ENCODE measurements around the gene BLOC1S3. TPM values are rescaled to one million over a fixed set of nuclear protein-coding genes. Genes with fewer than 3 reads are reported as not detected.

BLOC1S3 gene
- total RNA-seq, 2 experiments from 2014 or later, result 10.7 to 11.2 TPM

- CTCF ChIA-PET, result no interaction called here
- Mint-ChIP-seq H3K9me3 (ENCODE audit: low read depth) (no peaks in the 10 kb centered on the region), H3K27ac (no peak overlapping the region), H3K4me3 (no peak overlapping the region), H3K27me3 (no peaks in the 10 kb centered on the region), H3K4me1 (peaks cover 2% of the 10 kb centered on the region), H3K36me3 (ENCODE audit: low read depth) (no peaks in the 10 kb centered on the region)
- intact Hi-C loops (cut with DNase I, micrococcal nuclease), result no loop called here
- ATAC-seq (no peak), DNase-seq (no peak)
- POLR2A ChIA-PET, result no interaction called here
Observed at GRCh38 chr19:45191375-45191774, 12.8 kb downstream of the BLOC1S3 start.

DNA sequence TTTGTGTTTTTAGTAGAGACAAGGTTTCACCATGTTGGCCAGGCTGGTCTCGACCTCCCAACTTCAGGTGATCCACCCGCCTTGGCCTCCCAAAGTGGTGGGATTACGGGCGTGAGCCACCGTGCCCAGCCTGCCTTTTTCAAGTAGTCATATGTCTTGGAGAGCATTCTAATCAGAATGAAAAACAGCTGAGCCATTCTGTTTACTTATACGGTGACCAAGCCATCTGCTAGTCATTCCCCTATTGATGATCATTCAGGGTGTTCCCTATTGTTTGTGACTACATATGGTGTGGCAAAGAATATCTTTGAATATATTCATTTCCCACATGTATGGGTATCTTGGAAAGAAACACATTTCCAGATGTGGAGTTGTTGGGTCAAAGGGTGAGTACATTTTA, 17.2 kb downstream of the BLOC1S3 start:
- ChIA-PET POLR2A (no interaction called here), CTCF (no interaction called here)
- intact Hi-C loops (cut with DNase I, micrococcal nuclease), result no loop called here
- no peak overlapping the region for H3K27ac Mint-ChIP-seq
- H3K27me3 Mint-ChIP-seq, result no peaks in the 10 kb centered on the region
- no peaks in the 10 kb centered on the region for H3K9me3 Mint-ChIP-seq (ENCODE audit: low read depth)
- DNase-seq (no peak), ATAC-seq (no peak)
- no peaks in the 10 kb centered on the region for H3K36me3 Mint-ChIP-seq (ENCODE audit: low read depth)
- H3K4me3 Mint-ChIP-seq, result no peak overlapping the region
- H3K4me1 Mint-ChIP-seq, result no peaks in the 10 kb centered on the region

DNA sequence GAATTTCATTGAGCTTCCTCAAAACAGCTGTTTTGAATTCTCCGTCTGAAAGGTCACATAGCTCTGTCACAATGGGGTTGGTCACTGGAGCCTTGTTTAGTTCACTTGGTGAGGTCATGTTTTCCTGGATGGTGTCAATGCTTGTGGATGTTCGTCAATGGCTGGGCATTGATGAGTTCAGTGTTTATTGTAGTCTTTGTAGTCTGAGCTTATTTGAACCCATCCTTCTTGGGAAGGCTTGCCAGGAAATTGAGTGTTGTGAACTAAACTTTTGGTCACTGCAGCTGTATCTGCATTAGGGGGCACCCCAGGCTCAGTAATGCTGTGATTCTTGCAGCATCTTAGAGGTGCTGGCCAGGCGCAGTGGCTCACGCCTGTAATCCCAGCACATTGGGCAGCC, 22.0 kb downstream of the BLOC1S3 start:
- Mint-ChIP-seq H3K27ac (no peak overlapping the region), H3K36me3 (ENCODE audit: low read depth) (no peaks in the 10 kb centered on the region), H3K4me3 (no peak overlapping the region), H3K27me3 (no peaks in the 10 kb centered on the region), H3K4me1 (no peaks in the 10 kb centered on the region), H3K9me3 (ENCODE audit: low read depth) (no peaks in the 10 kb centered on the region)
- intact Hi-C loops (cut with DNase I, micrococcal nuclease), result no loop called here
- ATAC-seq (no peak), DNase-seq (no peak)
- ChIA-PET POLR2A (no interaction called here), CTCF (interaction anchor here (0.6 to 1.1 kb wide), 4 partner anchors 17 to 687 kb away, joined by 3 to 5 read pairs (median 3); no protein-coding TSS in a partner anchor)

GRCh38 chr19:45202637-45203036, 24.1 kb downstream of the BLOC1S3 start:
- CTCF ChIA-PET, result no interaction called here
- no peaks in the 10 kb centered on the region for H3K9me3 Mint-ChIP-seq (ENCODE audit: low read depth)
- no peak for ATAC-seq
- POLR2A ChIA-PET, result no interaction called here
- H3K27ac Mint-ChIP-seq, result no peak overlapping the region
- DNase-seq, result no peak
- intact Hi-C loops (cut with DNase I, micrococcal nuclease), result no loop called here
- no peak overlapping the region for H3K4me3 Mint-ChIP-seq
- no peaks in the 10 kb centered on the region for H3K36me3 Mint-ChIP-seq (ENCODE audit: low read depth)
- no peaks in the 10 kb centered on the region for H3K27me3 Mint-ChIP-seq
- no peaks in the 10 kb centered on the region for H3K4me1 Mint-ChIP-seq

DNA sequence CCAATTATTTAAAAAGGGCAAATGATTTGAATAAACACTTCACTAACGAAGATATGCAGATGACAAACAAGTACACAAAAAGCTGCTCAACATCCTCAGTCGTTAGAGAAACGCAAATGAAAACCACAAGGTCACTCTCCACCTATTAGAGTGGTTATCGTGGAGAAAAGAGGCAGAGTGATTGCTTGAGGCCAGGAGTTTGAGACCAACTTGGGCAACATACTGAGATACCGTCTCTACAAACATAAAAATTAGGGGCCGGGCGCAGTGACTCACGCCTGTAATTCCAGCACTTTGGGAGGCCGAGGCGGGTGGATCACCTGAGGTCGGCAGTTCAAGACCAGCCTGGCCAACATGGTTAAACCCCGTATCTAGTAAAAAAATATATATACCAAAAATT, 27.2 kb downstream of the BLOC1S3 start:
- intact Hi-C loops (cut with DNase I, micrococcal nuclease), result no loop called here
- H3K27ac Mint-ChIP-seq, result no peak overlapping the region
- no peaks in the 10 kb centered on the region for H3K36me3 Mint-ChIP-seq (ENCODE audit: low read depth)
- no peak for ATAC-seq
- ChIA-PET POLR2A (interaction anchor here (0.6 kb wide), 1 partner anchor 519 kb away, joined by 4 read pairs; no protein-coding TSS in a partner anchor), CTCF (interaction anchor here (0.7 kb wide), 1 partner anchor 96 kb away, joined by 3 read pairs; no protein-coding TSS in a partner anchor)
- no peak for DNase-seq
- no peak overlapping the region for H3K4me3 Mint-ChIP-seq
- H3K4me1 Mint-ChIP-seq, result peaks cover 2% of the 10 kb centered on the region
- H3K9me3 Mint-ChIP-seq (ENCODE audit: low read depth), result no peaks in the 10 kb centered on the region
- no peaks in the 10 kb centered on the region for H3K27me3 Mint-ChIP-seq

- CTCF ChIA-PET, result interaction anchor here (0.6 to 0.7 kb wide), 2 partner anchors 95 to 278 kb away, joined by 3 read pairs; no protein-coding TSS in a partner anchor
- Mint-ChIP-seq H3K9me3 (ENCODE audit: low read depth) (no peaks in the 10 kb centered on the region), H3K4me1 (peaks cover 2% of the 10 kb centered on the region), H3K27ac (no peak overlapping the region), H3K36me3 (ENCODE audit: low read depth) (no peaks in the 10 kb centered on the region), H3K4me3 (no peak overlapping the region), H3K27me3 (peaks cover 4% of the 10 kb centered on the region)
- POLR2A ChIA-PET, result interaction anchor here (0.6 kb wide), 1 partner anchor 519 kb away, joined by 4 read pairs; no protein-coding TSS in a partner anchor
- ATAC-seq (no peak), DNase-seq (no peak)
- intact Hi-C loops (cut with DNase I, micrococcal nuclease), result no loop called here
Observed at GRCh38 chr19:45206328-45206727, 27.7 kb downstream of the BLOC1S3 start.

DNA sequence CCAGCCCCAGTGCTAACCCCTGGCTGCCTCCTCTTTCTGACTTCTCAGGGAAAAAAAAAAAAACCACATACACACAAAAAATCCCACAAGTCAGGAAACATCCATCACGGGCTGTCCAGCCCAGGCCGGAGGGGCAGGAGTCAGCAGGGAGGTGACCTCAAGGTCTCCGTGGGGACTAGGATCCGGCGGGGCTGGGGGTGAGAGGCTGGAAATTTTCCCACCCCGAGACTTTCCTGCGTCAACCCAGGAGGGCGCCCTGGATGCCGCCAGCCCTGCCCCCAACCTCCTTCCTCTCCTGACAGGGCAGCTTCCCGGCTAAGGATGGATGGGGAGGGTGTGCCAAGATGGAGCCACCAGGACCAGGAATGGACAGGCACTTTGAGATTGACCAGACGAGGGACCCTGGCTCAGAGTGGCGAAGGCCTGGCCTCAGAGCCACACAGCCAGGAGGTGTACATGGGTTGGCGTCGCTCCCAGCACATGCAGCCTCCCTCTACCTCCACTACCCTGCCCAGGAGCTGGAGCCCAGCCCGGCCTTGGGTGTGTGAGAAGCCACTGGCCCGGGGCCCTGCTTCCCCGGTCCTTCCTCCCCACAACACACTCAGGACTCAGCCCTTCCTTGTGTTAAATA, 33.3 kb downstream of the BLOC1S3 start:
- no peak for ATAC-seq
- CTCF ChIA-PET, result no interaction called here

DNA sequence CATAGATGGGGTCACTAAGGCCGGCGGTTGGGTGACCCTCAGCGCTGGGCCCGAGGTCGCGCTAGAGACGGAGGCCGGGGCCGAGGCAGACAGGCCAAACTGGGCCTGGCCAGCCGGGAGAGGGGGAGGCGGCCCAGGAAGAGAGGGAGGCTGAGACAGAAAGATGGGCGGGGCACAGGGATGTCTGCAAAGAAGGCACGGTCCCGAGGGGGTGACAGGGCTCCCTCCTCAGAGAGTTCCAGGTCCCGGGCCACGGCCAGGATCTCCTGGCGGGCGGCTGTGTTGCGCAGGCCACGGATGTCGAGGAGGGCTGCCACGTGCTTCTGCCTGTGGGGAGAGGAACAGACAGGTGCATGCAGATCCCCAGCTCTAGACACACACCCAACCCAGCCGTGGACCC, 34.4 kb downstream of the BLOC1S3 start:
- Mint-ChIP-seq H3K27me3 (peaks cover 26% of the 10 kb centered on the region), H3K4me3 (no peak overlapping the region), H3K9me3 (ENCODE audit: low read depth) (no peaks in the 10 kb centered on the region), H3K27ac (no peak overlapping the region), H3K4me1 (peaks cover 3% of the 10 kb centered on the region), H3K36me3 (ENCODE audit: low read depth) (no peaks in the 10 kb centered on the region)
- intact Hi-C loops (cut with DNase I, micrococcal nuclease), result no loop called here
- CTCF ChIA-PET, result interaction anchor here (0.6 to 0.7 kb wide), 2 partner anchors 168 to 522 kb away, joined by 3 read pairs; no protein-coding TSS in a partner anchor
- POLR2A ChIA-PET, result no interaction called here
- no peak for DNase-seq
- no peak for ATAC-seq

More for the DNA sequence above, 33.3 kb downstream of the BLOC1S3 start:
- no peak overlapping the region for H3K27ac Mint-ChIP-seq
- no peak overlapping the region for H3K4me3 Mint-ChIP-seq
- DNase-seq, result no peak
- peaks cover 3% of the 10 kb centered on the region for H3K4me1 Mint-ChIP-seq
- peaks cover 21% of the 10 kb centered on the region for H3K27me3 Mint-ChIP-seq
- no peaks in the 10 kb centered on the region for H3K36me3 Mint-ChIP-seq (ENCODE audit: low read depth)
- intact Hi-C loops (cut with DNase I, micrococcal nuclease), result no loop called here
- H3K9me3 Mint-ChIP-seq (ENCODE audit: low read depth), result no peaks in the 10 kb centered on the region
- POLR2A ChIA-PET, result no interaction called here

DNA sequence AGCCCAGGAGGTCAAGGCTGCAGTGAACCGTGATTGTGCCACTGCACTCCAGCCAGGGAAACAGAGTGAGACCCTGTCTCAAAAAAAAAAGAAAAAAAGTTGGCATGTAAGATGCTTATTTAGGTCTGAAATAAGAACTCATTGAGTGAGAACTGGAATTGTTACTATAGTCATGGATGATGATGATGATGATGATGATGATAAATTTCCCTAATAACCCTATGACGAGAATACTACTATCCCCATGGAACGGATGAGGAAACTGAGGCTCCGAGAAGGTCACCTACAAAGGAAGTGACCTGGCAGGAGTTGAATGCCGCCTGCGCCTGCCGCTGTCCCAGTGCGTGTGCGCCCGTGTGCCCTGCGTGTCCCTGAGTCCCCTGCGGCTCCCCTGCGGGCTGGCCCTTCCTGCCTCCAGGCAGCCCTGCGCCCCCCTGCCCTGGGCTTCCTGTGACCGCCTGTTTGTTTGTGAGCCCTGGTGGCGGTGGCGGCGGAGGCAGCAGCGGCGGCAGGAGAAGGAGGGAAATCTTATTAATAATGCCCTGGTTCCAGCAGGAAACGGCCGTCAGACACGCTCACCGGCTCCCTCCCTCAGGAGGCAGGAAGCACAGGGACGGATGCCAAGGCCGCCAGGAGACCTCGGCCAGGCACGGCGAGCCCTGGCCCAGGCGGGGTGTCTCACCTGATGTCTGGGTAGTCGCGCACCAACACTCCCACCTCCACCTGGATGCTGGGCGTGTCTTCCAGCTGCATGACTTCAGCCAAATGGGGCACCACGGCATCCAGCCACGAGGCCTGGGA, 37.0 kb downstream of the BLOC1S3 start:
- no peak overlapping the region for H3K4me3 Mint-ChIP-seq
- POLR2A ChIA-PET, result no interaction called here
- CTCF ChIA-PET, result no interaction called here
- H3K9me3 Mint-ChIP-seq (ENCODE audit: low read depth), result no peaks in the 10 kb centered on the region
- ATAC-seq (no peak), DNase-seq (no peak)
- H3K27ac Mint-ChIP-seq, result no peak overlapping the region
- H3K27me3 Mint-ChIP-seq, result peaks cover 36% of the 10 kb centered on the region
- H3K36me3 Mint-ChIP-seq (ENCODE audit: low read depth), result no peaks in the 10 kb centered on the region
- intact Hi-C loops (cut with DNase I, micrococcal nuclease), result no loop called here
- peaks cover 2% of the 10 kb centered on the region for H3K4me1 Mint-ChIP-seq

- intact Hi-C loops (cut with DNase I, micrococcal nuclease), result no loop called here
- DNase-seq (no peak), ATAC-seq (no peak)
- Mint-ChIP-seq H3K9me3 (ENCODE audit: low read depth) (no peaks in the 10 kb centered on the region), H3K4me3 (no peak overlapping the region), H3K36me3 (ENCODE audit: low read depth) (no peaks in the 10 kb centered on the region), H3K4me1 (peaks cover 2% of the 10 kb centered on the region), H3K27ac (no peak overlapping the region), H3K27me3 (peaks cover 32% of the 10 kb centered on the region)
- ChIA-PET POLR2A (no interaction called here), CTCF (no interaction called here)
Observed at GRCh38 chr19:45216667-45217066, 38.1 kb downstream of the BLOC1S3 start.

- Mint-ChIP-seq H3K4me3 (no peak overlapping the region), H3K27ac (no peak overlapping the region), H3K4me1 (peaks cover 2% of the 10 kb centered on the region), H3K36me3 (ENCODE audit: low read depth) (no peaks in the 10 kb centered on the region), H3K9me3 (ENCODE audit: low read depth) (no peaks in the 10 kb centered on the region), H3K27me3 (peaks cover 32% of the 10 kb centered on the region)
- POLR2A ChIA-PET, result no interaction called here
- intact Hi-C loops (cut with DNase I, micrococcal nuclease), result no loop called here
- DNase-seq, result no peak
- ATAC-seq, result no peak
- CTCF ChIA-PET, result interaction anchor here (1.2 kb wide), 1 partner anchor 17 kb away, joined by 3 read pairs; no protein-coding TSS in a partner anchor
Observed at GRCh38 chr19:45217193-45217956, 38.8 kb downstream of the BLOC1S3 start.
